ENCODE results near the gene EPS15. TPM values are rescaled to one million over a fixed set of nuclear protein-coding genes. Genes with fewer than 3 reads are reported as not detected.
"Not testable (repeated sequence)": the region's sequence is repeated elsewhere in the genome, so short reads cannot be mapped to it uniquely, and the experiment has no call there.

Gene EPS15
- total RNA-seq, 1 experiment from 2014 or later: 26.3 TPM

- TF ChIP-seq EZH2phosphoT487 (IDR thresholded peaks at IDR 0.05; ENCODE audit: borderline replicate concordance, low read length): no peak
- TF ChIP-seq CTCF (conservative IDR thresholded peaks at IDR 0.05; ENCODE audit: low read depth, low read length): no peak
- TF ChIP-seq EZH2 (IDR thresholded peaks at IDR 0.05; ENCODE audit: low read length, unreplicated experiment): no peak
- CTCF ChIA-PET: no interaction called here
- Histone ChIP-seq H3K36me3 (ENCODE audit: low read depth, low read length) (peaks cover 15% of the 10 kb centered on the region; the same call in 1 of the 2 replicates), H3K9me2 (replicated peaks; ENCODE audit: low read length) (no peaks in the 10 kb centered on the region), H2AFZ (ENCODE audit: low read length) (no peak overlapping the region), H3K4me2 (ENCODE audit: low read length) (no peak overlapping the region), H4K20me1 (ENCODE audit: low read length) (no peaks in the 10 kb centered on the region), H3K9ac (ENCODE audit: low read length) (no peak overlapping the region), H3K79me2 (ENCODE audit: low read length) (no peaks in the 10 kb centered on the region), H3K27me3 (ENCODE audit: low read length) (no peaks in the 10 kb centered on the region), H3K9me3 (ENCODE audit: low read length) (no peaks in the 10 kb centered on the region), H3K4me1 (ENCODE audit: insufficient read depth, low read length) (no peaks in the 10 kb centered on the region), H3K27ac (ENCODE audit: low read length) (no peak overlapping the region), H3F3A (ENCODE audit: low read length, unreplicated experiment) (no peaks in the 10 kb centered on the region), H3K4me3 (ENCODE audit: low read length) (no peak overlapping the region)
- POLR2A ChIA-PET (ENCODE audit: unreplicated experiment): no interaction called here
- no TSS peak for BruUV-seq (replicated peaks)
- intact Hi-C loops (cut with micrococcal nuclease): loop anchor here (5.0 kb wide), 1 partner anchor 77 kb away; the partner anchor contains the start of gene EPS15
- ATAC-seq (no peak), DNase-seq (no peak)
These were observed 79.2 kb downstream of the EPS15 start for GRCh38 chr1:51439895-51440294.

GRCh38 chr1:51439053-51439452 is 80.0 kb downstream of the EPS15 start:
- CTCF ChIA-PET: no interaction called here

GRCh38 chr1:51437391-51437790 is 81.7 kb downstream of the EPS15 start:
- H3K27me3 ChIP-seq (ENCODE audit: low read length); H3F3A ChIP-seq (ENCODE audit: low read length, unreplicated experiment); H2AFZ ChIP-seq (ENCODE audit: low read length); H3K9me2 ChIP-seq (replicated peaks; ENCODE audit: low read length); CTCF ChIA-PET; H3K27ac ChIP-seq (ENCODE audit: low read length); H3K9ac ChIP-seq (ENCODE audit: low read length); H4K20me1 ChIP-seq (ENCODE audit: low read length); H3K4me3 ChIP-seq (ENCODE audit: low read length); BruUV-seq (replicated peaks); POLR2A ChIA-PET (ENCODE audit: unreplicated experiment); H3K4me2 ChIP-seq (ENCODE audit: low read length); DNase-seq; H3K9me3 ChIP-seq (ENCODE audit: low read length); H3K79me2 ChIP-seq (ENCODE audit: low read length); intact Hi-C loops (cut with micrococcal nuclease); ATAC-seq: not testable (repeated sequence)
- H3K36me3 ChIP-seq (ENCODE audit: low read depth, low read length): peaks cover 11% of the 10 kb centered on the region; the same call in 1 of the 2 replicates
- H3K4me1 ChIP-seq (ENCODE audit: insufficient read depth, low read length): peaks cover 12% of the 10 kb centered on the region

More at GRCh38 chr1:51439053-51439452, 80.0 kb downstream of the EPS15 start:
- Histone ChIP-seq H3K27ac (ENCODE audit: low read length) (no peak overlapping the region), H3K36me3 (ENCODE audit: low read depth, low read length) (peaks cover 11% of the 10 kb centered on the region; the same call in 1 of the 2 replicates), H3K4me2 (ENCODE audit: low read length) (no peak overlapping the region), H3K79me2 (ENCODE audit: low read length) (no peaks in the 10 kb centered on the region), H3K27me3 (ENCODE audit: low read length) (no peaks in the 10 kb centered on the region), H3K4me1 (ENCODE audit: insufficient read depth, low read length) (peaks cover 4% of the 10 kb centered on the region), H3K4me3 (ENCODE audit: low read length) (no peak overlapping the region), H3K9me2 (replicated peaks; ENCODE audit: low read length) (no peaks in the 10 kb centered on the region), H2AFZ (ENCODE audit: low read length) (no peak overlapping the region), H3K9me3 (ENCODE audit: low read length) (no peaks in the 10 kb centered on the region), H3K9ac (ENCODE audit: low read length) (no peak overlapping the region), H4K20me1 (ENCODE audit: low read length) (no peaks in the 10 kb centered on the region), H3F3A (ENCODE audit: low read length, unreplicated experiment) (no peaks in the 10 kb centered on the region)
- intact Hi-C loops (cut with micrococcal nuclease): no loop called here
- TF ChIP-seq EZH2 (IDR thresholded peaks at IDR 0.05; ENCODE audit: low read length, unreplicated experiment) (no peak), CTCF (conservative IDR thresholded peaks at IDR 0.05; ENCODE audit: low read depth, low read length) (no peak), EZH2phosphoT487 (IDR thresholded peaks at IDR 0.05; ENCODE audit: borderline replicate concordance, low read length) (no peak)
- ATAC-seq (no peak), DNase-seq (no peak)
- POLR2A ChIA-PET (ENCODE audit: unreplicated experiment): no interaction called here
- BruUV-seq (replicated peaks): no TSS peak
